NCI-H1105 treated with DMSO at 0.1 percent for 48 hours (cell line): ENCODE data around the gene RFLNA.

Source experiments
- DNase-seq: peaks from one replicate; lab custom pipeline; 2025; lab: John Stamatoyannopoulos, UW

RFLNA gene

GRCh38 chr12:124338876-124339603 is 44.1 kb downstream of the RFLNA start:
- DNase-seq: no peak

- DNase-seq: no peak
These were observed 45.4 kb downstream of the RFLNA start for GRCh38 chr12:124340080-124340900.

- no peak for DNase-seq
These were observed 46.8 kb downstream of the RFLNA start for GRCh38 chr12:124341645-124342069.

GRCh38 chr12:124344022-124344421 is 49.1 kb downstream of the RFLNA start:
- DNase-seq: no peak

- DNase-seq: no peak
These were observed 49.6 kb downstream of the RFLNA start for GRCh38 chr12:124344526-124344925.

- DNase-seq: no peak
These were observed 50.9 kb downstream of the RFLNA start for GRCh38 chr12:124345795-124346194.

GRCh38 chr12:124346425-124347168 is 51.7 kb downstream of the RFLNA start:
- no peak for DNase-seq

- DNase-seq: no peak
These were observed 52.4 kb downstream of the RFLNA start for GRCh38 chr12:124347335-124347734.

GRCh38 chr12:124347805-124348658 is 53.1 kb downstream of the RFLNA start:
- no peak for DNase-seq

GRCh38 chr12:124348659-124349380 is 53.9 kb downstream of the RFLNA start:
- DNase-seq: no peak

GRCh38 chr12:124350491-124350890 is 55.6 kb downstream of the RFLNA start:
- no peak for DNase-seq

- no peak for DNase-seq
These were observed 56.5 kb downstream of the RFLNA start for GRCh38 chr12:124351422-124351821.

GRCh38 chr12:124352257-124352656 is 57.4 kb downstream of the RFLNA start:
- DNase-seq: no peak

- peak; percentile 7 for DNase-seq
These were observed 57.9 kb downstream of the RFLNA start for GRCh38 chr12:124352839-124353238.

- no peak for DNase-seq
These were observed 59.5 kb downstream of the RFLNA start for GRCh38 chr12:124354400-124354799.

GRCh38 chr12:124356221-124356620 is 61.3 kb downstream of the RFLNA start:
- no peak for DNase-seq

- DNase-seq: no peak
These were observed 62.7 kb downstream of the RFLNA start for GRCh38 chr12:124357616-124358015.

- no peak for DNase-seq
These were observed 63.7 kb downstream of the RFLNA start for GRCh38 chr12:124358572-124358971.

- DNase-seq: no peak
These were observed 65.0 kb downstream of the RFLNA start for GRCh38 chr12:124359671-124360581.
